ENCODE data around the gene DEUP1.
"Not testable (repeated sequence)": the region's sequence is repeated elsewhere in the genome, so short reads cannot be mapped to it uniquely, and the experiment has no call there.

The DEUP1 gene

GRCh38 chr11:93330446-93330984 lies at the start of gene DEUP1:
DEUP1 (plus strand) TSS chr11:93330742; CDS start chr11:93332260, 1,518 bp downstream.
- DNase-seq (ENCODE audit: low read depth) = no peak

- DNase-seq (ENCODE audit: low read depth) = no peak
These were observed 45.1 kb upstream of the DEUP1 start for GRCh38 chr11:93285430-93285829.

GRCh38 chr11:93287434-93287833 lies 43.1 kb upstream of the DEUP1 start:
- no peak for DNase-seq (ENCODE audit: low read depth)

- DNase-seq (ENCODE audit: low read depth) = no peak
These were observed 42.5 kb upstream of the DEUP1 start for GRCh38 chr11:93288079-93288478.

- DNase-seq (ENCODE audit: low read depth) = no peak
These were observed 41.8 kb upstream of the DEUP1 start for GRCh38 chr11:93288767-93289166.

- DNase-seq (ENCODE audit: low read depth) = no peak
These were observed 40.6 kb upstream of the DEUP1 start for GRCh38 chr11:93289782-93290463.

- no peak for DNase-seq (ENCODE audit: low read depth)
These were observed 39.4 kb upstream of the DEUP1 start for GRCh38 chr11:93291110-93291509.

GRCh38 chr11:93291898-93292297 lies 38.6 kb upstream of the DEUP1 start:
- no peak for DNase-seq (ENCODE audit: low read depth)

- no peak for DNase-seq (ENCODE audit: low read depth)
These were observed 34.5 kb upstream of the DEUP1 start for GRCh38 chr11:93295921-93296575.

GRCh38 chr11:93303689-93304088 lies 26.9 kb upstream of the DEUP1 start:
- no peak for DNase-seq (ENCODE audit: low read depth)

GRCh38 chr11:93314399-93314798 lies 16.1 kb upstream of the DEUP1 start:
- not testable (repeated sequence) for DNase-seq (ENCODE audit: low read depth)

GRCh38 chr11:93319224-93319839 lies 11.2 kb upstream of the DEUP1 start:
- no peak for DNase-seq (ENCODE audit: low read depth)

GRCh38 chr11:93320230-93320629 lies 10.3 kb upstream of the DEUP1 start:
- DNase-seq (ENCODE audit: low read depth) = no peak

GRCh38 chr11:93322207-93322606 lies 8.3 kb upstream of the DEUP1 start:
- no peak for DNase-seq (ENCODE audit: low read depth)

- DNase-seq (ENCODE audit: low read depth) = no peak
These were observed 6.8 kb upstream of the DEUP1 start for GRCh38 chr11:93323747-93324146.

GRCh38 chr11:93324500-93324899 lies 6.0 kb upstream of the DEUP1 start:
- no peak for DNase-seq (ENCODE audit: low read depth)

- no peak for DNase-seq (ENCODE audit: low read depth)
These were observed 3.9 kb upstream of the DEUP1 start for GRCh38 chr11:93326681-93327080.

- no peak for DNase-seq (ENCODE audit: low read depth)
These were observed 551 bp upstream of the DEUP1 start for GRCh38 chr11:93329936-93330445.

GRCh38 chr11:93340223-93340622 lies 9.7 kb downstream of the DEUP1 start:
- DNase-seq (ENCODE audit: low read depth) = no peak

- DNase-seq (ENCODE audit: low read depth) = no peak
These were observed 14.4 kb downstream of the DEUP1 start for GRCh38 chr11:93344855-93345333.

GRCh38 chr11:93348930-93349329 lies 18.4 kb downstream of the DEUP1 start:
- no peak for DNase-seq (ENCODE audit: low read depth)

GRCh38 chr11:93350835-93351234 lies 20.3 kb downstream of the DEUP1 start:
- DNase-seq (ENCODE audit: low read depth) = no peak

GRCh38 chr11:93359396-93359795 lies 28.9 kb downstream of the DEUP1 start:
- no peak for DNase-seq (ENCODE audit: low read depth)

Data from T-helper 22 cell (primary cell).